Nucleus accumbens (tissue), 56 donors: Measurements from ENCODE around the gene RTKN2.

Experiments used
- DNase-seq, 56 donors: peaks; one replicate each; lab custom pipeline; 2025; lab: John Stamatoyannopoulos, UW

The RTKN2 gene

DNA sequence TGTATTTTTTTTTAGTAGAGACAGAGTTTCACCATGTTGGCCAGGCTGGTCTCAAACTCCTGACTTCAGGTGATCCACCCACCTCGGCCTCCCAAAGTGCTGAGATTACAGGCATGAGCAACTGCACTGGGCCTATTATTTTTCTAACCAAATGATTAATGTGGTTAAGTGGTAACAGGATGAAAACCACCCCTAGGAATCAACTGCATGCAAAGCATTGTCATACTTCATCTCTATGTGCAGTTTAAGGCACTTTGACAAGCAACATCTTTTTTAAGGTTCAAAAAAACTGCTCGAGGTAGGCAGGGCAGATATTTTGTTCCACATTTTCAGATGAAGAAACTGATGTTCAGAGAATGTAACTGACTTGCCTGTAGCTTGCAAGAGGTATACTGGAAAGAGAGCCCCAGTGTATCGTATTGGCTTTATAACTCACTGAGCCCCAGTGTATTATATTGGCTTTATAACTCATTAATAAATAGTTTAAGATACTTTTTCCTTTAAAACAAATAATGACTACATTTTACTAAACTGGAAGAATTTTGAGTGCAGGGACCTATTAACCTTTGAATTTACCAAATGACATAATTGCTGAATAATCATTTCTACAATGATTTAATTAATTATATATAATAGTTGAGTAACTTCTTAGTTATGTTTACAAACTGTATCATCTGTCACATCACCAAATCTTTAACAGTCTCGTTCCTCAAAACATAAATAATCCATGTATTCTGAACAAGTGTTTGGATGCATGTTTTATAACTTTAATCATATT, 38.1 kb downstream of the RTKN2 start:
- DNase-seq = no peak

- DNase-seq = no peak
Observed at GRCh38 chr10:62225362-62225761, 43.3 kb downstream of the RTKN2 start.

- no peak for DNase-seq
Observed at GRCh38 chr10:62224606-62225005, 44.0 kb downstream of the RTKN2 start.

DNA sequence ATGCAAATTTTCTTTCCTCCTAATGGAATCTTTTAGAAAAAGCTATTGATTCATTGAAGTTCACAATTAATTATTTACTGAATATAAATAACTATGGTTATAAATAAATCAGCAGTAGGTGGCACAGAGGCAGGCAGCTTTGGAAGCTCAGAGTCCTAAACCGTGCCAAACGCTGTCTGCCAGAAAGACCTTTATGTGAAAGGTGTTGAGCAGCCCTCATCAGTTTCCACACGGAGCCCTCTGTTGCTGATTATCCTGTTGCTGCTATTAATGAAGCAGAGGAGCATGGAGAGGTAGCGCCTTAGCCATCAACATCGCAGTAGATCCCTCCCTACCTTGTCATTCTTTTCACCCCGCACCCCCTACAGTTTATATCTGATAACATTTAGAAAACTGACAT, 51.0 kb downstream of the RTKN2 start:
- DNase-seq = no peak

DNA sequence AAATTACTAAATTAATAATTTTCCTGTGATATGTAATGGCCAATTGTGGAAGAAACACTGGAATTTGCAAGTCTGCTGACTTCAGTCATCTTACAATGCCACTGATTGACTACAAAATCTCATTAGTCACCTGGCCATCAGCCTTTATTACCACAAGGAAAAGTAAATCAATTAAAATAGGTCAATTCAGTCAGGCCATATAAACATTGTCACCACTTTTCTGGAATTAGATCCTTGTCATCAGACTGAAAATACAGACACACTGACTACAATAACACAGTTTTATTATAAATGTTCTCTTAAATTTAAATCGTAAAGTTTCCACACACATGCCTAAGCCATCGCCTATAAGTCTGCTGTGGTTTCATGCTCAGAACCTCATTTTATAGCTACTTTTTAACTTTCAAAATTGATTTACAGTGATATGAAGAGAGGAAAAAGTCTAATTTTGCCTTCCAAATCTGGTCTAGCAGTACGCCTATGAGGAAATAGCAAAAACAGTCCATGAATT, 54.2 kb downstream of the RTKN2 start:
- DNase-seq = no peak

DNA sequence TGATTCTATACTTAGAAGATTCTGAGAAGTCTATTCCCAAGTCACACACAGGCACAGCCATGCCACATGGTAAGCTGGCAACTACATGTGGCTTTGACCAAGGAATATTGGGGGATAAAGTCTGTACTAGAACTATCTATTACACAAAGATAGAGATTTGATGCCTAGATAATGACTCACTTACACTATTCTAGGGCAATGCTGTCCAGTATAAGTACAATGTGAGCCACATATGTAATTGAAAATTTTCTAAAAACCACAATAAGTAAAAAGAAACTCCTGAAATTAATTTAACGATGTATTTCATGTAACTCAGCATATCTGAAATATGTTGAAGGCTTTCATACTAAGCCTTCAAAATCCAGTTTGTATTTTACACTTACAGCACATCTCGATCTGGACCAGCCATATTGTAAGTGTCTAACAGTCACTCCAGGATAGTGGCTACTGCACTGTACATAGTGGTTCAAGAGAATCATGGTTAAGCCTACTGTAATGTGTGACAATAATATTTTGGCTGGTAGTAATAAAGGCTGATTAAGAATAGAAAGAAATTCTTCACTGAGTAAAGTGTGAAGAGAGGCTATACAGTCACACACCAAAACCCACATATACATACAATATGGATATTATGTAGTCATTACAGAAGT, 62.8 kb downstream of the RTKN2 start:
- DNase-seq = no peak

GRCh38 chr10:62199584-62199983, 69.1 kb downstream of the RTKN2 start:
- no peak for DNase-seq

DNA sequence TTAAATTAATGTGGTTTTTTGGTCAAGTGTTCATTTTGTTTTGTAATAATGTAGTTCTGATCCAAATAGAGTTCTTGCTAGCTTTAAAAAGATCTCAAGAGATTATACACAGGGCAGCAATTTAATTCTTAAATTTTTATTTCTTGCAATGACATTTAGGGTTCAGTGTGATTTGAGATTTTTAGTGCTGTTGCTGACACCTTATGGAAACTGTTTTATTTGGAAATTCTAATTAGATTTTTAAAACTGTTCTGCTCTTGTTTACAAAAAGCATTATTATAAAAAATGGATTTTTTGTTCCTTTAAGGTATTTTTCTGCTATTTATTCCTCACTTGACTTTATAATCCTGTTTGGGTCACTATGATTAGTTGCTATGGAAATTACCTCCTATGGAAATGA, 72.1 kb downstream of the RTKN2 start:
- no peak for DNase-seq

DNA sequence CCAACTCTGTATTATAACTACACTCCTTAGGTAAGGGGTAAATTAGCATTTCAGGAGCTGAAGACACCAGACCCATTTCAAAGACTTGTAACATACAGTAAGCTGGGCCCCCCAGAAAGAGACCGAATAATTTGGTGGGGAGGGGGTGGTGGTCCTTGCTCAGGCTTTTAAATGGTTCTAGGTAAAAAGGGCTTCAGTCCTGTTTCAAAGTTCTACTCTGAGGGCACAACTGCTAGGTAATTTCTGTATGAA, 73.0 kb downstream of the RTKN2 start:
- no peak for DNase-seq

DNA sequence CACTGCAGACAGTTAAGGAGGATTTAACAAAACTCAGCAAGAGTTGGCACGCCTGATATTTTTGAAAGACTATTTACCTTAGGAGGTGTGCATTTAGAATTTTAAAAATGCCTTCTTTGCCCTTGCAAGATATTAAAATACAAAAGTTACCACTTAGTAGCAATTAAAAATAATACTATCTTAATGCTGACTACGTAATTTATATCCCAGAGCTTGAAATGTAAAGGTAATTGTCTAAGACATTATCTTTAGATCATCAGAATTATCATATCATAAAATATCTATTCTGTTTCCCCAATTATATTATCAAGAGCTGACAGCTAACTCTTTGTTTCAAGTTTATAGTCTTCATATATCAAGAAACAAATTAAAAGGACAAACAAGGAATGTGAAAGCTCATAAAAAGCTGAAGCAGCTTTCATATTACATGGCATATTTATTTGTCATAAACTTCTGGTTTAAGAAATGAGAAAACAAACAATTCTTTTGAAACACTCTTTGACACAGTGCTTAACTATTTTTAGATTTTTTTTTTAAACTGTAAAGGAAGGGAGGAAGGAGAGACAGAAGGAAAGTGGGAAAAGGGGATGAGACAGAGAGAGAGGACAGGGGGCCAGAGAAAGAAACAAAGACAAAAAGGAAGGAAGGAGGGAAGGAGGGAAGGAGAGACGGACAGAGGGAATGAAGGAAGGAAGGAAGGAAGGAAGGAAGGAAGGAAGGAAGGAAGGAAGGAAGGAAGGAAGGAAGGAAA, 73.5 kb downstream of the RTKN2 start:
- no peak for DNase-seq

- DNase-seq = no peak
Observed at GRCh38 chr10:62193479-62193878, 75.2 kb downstream of the RTKN2 start.

DNA sequence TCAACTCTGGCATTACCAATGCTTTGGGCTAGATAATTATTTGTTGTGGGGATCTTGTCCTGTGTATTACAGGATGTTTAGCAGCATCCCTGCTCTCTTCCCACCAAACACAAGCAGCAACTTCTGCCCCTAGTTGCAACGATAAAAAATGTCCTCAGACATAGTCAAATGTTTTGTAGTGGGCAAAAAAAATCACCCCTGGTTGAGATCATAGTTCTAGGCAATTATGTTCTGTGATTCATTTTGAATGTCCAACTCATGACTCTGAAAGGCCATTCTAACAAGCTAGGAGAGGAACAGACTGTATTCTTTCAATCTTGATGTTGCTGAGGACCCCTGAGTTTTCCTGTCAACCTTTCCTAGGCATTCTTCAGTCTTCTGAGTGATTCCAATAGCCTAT, 79.5 kb downstream of the RTKN2 start:
- DNase-seq = no peak

DNA sequence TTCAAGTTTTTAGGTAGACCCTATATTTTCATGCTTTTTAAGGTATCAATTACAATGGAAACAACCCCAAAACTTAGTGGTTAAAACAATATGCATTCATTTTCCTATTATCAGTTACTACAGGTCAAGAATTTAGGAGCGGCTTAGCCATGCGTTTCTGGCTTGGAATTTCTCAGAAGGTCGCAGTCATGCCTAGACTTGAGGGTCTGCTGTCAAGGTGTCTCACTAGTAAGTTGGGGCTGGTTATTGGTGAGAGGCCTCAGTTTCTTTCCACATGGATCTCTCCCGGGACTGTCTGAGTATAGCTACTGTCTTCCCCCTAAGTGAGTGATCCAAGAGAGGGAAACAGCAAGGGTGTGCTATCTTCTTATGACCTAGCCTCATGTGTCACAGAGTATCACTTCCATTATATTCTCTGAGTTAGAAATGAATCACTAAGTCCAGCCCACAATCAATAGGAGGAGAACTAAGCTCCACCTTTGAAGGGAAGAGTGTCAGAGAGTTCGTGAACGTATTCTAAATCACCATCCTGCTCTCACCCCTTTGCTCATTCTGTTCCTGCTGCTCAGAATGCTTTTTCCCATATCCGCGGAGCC, 80.5 kb downstream of the RTKN2 start:
- DNase-seq = no peak

GRCh38 chr10:62186999-62187675, 81.5 kb downstream of the RTKN2 start:
- no peak for DNase-seq

DNA sequence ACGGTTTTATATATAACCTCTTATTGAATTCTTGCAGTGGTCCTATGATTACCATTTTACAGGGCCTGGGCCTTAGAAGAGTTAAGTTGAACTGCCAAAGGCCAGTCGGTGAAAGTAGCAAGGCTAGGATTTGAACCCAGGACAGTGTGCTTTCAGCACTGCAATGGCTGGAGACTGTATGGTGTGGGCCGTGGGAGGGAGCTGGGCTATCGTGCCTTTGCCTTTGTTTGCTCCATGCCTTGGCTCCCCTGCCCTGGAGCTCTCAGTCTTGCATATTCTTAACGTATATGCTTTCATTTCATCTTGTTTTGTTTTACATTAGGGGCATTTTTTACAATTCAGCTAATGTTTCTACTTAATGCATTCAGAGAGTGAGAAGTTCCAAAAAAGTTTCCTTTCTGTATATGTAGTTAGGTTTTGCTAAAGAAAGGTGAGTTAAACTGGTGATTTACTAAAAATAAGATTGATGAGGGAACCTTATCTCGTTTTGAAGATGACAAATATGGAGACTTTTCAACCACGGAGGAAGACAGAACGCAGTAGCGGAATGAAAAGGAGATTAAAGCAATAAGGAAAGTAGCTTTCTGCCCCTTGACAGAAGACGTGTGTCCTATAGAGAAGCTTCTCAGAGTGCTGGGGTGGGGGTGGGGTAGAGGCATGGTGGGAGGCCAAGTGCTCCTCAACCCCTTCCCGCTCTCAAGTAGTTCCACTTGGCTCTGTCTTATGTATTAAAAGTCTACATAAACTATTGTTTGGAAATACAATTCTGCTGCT, 82.5 kb downstream of the RTKN2 start:
- no peak for DNase-seq

GRCh38 chr10:62183857-62184795, 84.5 kb downstream of the RTKN2 start:
- no peak for DNase-seq

DNA sequence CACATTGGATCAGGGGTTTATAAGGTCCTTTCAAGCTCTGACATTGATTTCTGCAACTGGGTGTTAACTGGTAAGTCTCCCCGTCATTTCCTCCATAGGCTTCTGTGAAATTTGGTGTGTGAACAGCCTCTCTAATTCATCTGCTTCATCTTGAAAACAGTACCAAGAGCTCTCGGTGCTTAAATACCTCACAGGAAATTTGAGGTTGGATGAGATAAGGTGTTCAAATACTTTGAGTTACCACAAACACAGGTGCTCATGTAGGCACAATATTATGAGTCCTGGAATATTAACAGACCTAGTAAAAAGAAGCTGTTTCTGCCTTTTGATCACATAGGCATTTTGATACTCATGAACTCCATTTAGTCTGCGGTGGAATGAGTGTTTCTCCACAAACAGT, 85.2 kb downstream of the RTKN2 start:
- DNase-seq = no peak

- no peak for DNase-seq
Observed at GRCh38 chr10:62182595-62182994, 86.0 kb downstream of the RTKN2 start.

GRCh38 chr10:62182171-62182570, 86.5 kb downstream of the RTKN2 start:
- no peak for DNase-seq
